HCT116 (cell line): ENCODE measurements around the gene CCDC184. TPM values are rescaled to one million over a fixed set of nuclear protein-coding genes. Genes with fewer than 3 reads are reported as not detected.
"Not testable (repeated sequence)": the region's sequence is repeated elsewhere in the genome, so short reads cannot be mapped to it uniquely, and the experiment has no call there.

Experiments used
- ATAC-seq: fragments of 200-7000 bp; cut with Tn5 transposase; 2 replicates; pipeline ENCODE4 v1.9.1; 2020; ENCODE audit warnings: mild to moderate bottlenecking, moderate library complexity
- BruUV-seq: library from RNA; stranded (reverse); fragments of 400-500 nt; replicated peaks from 2 replicates; lab custom pipeline; 2021; lab: Mats Ljungman, UMichigan
- CTCF ChIA-PET: fragments of 300-600 bp; sonication (Branson Sonifier 250); formaldehyde crosslinking; loops from one replicate; lab custom pipeline; 2021; ENCODE audit warnings: antibody characterized with exemption; lab: Charles Lee
- POLR2A ChIA-PET: fragments of 300-600, 350-600 bp; sonication (Branson Sonifier 250); formaldehyde crosslinking; loops from one replicate; lab custom pipeline; 2021; ENCODE audit warnings: antibody characterized with exemption; lab: Charles Lee
- RAD21 ChIA-PET, 2 experiments: fragments of 300-600 bp; sonication (Branson Sonifier 250); formaldehyde crosslinking; loops; one replicate each; lab custom pipeline; 2023; ENCODE audit warnings: low total read pairs in 2 of 2; ENCODE audit not compliant: uncharacterized antibody in 2 of 2, unreplicated experiment in 2 of 2, low non-redundant PET in 1 of 2; lab: Charles Lee
- DNase-seq: peaks from one replicate; pipeline ENCODE4 v3.0.0-alpha.2; 2010; ENCODE audit warnings: low read depth, low spot score
- H2AFZ ChIP-seq: fragments of 200-600 bp; shearing (Covaris generic), sonication (generic); 2 replicates; pipeline ENCODE4 v1.6.1; 2017; ENCODE audit warnings: low read depth, mixed run types, mixed read lengths, antibody characterized with exemption, low read length; ENCODE audit not compliant: poor library complexity, severe bottlenecking
- H3K27ac ChIP-seq: 2 replicates; pipeline ENCODE4 v1.5.1; 2012; ENCODE audit warnings: low read depth, low read length
- H3K27me3 ChIP-seq: fragments of 200-600 bp; sonication (generic); 2 replicates; pipeline ENCODE4 v1.6.1; 2016; ENCODE audit warnings: mixed run types, low read length, mixed read lengths; ENCODE audit not compliant: insufficient read depth
- H3K36me3 ChIP-seq, 2 experiments: fragments of 200-500 bp in 1 of 2; fragments of 200-600 bp in 1 of 2; sonication (Bioruptor generic) in 1 of 2; sonication (generic) in 1 of 2; 2 replicates each; pipeline versions ENCODE4 v1.5.1 to v1.6.1; 2014 to 2016; ENCODE audit warnings: low read length in 2 of 2, inconsistent platforms in 1 of 2, mixed read lengths in 1 of 2, mixed run types in 1 of 2; ENCODE audit not compliant: insufficient read depth in 2 of 2, control insufficient read depth in 1 of 2
- H3K4me1 ChIP-seq, 2 experiments: fragments of 200-600 bp in 1 of 2; sonication (generic) in 1 of 2; 2 replicates each; pipeline versions ENCODE4 v1.5.1 to v1.6.1; 2012 to 2017; ENCODE audit warnings: low read length in 2 of 2, inconsistent platforms in 1 of 2, mild to moderate bottlenecking in 1 of 2, mixed read lengths in 1 of 2, mixed run types in 1 of 2, moderate library complexity in 1 of 2; ENCODE audit not compliant: insufficient read depth in 2 of 2, control insufficient read depth in 1 of 2
- H3K4me2 ChIP-seq: fragments of 200-600 bp; sonication (generic); 2 replicates; pipeline ENCODE4 v1.6.1; 2017; ENCODE audit warnings: mixed run types, low read length, mixed read lengths
- H3K4me3 ChIP-seq, 2 experiments: fragments of 200-600 bp in 1 of 2; sonication (generic) in 1 of 2; replicated peaks in 1 of 2; 2 replicates each; pipeline ENCODE4 v1.5.1; 2011 to 2016; ENCODE audit warnings: low read length in 2 of 2, control low read depth in 1 of 2, low read depth in 1 of 2, mild to moderate bottlenecking in 1 of 2, mixed read lengths in 1 of 2, mixed run types in 1 of 2
- H3K79me2 ChIP-seq: fragments of 200-600 bp; sonication (generic); 2 replicates; pipeline ENCODE4 v1.6.1; 2017; ENCODE audit warnings: mild to moderate bottlenecking, mixed run types, low read length, moderate library complexity, mixed read lengths; ENCODE audit not compliant: insufficient read depth
- H3K9ac ChIP-seq: fragments of 200-600 bp; sonication (generic); 2 replicates; pipeline ENCODE4 v1.6.1; 2016; ENCODE audit warnings: low read length, mixed read lengths
- H3K9me2 ChIP-seq: fragments of 200-600 bp; sonication (generic), shearing (Covaris generic); 2 replicates; pipeline ENCODE4 v1.6.1; 2017; ENCODE audit warnings: mixed run types, mild to moderate bottlenecking, moderate library complexity; ENCODE audit not compliant: insufficient read depth
- H3K9me3 ChIP-seq, 2 experiments: fragments of 200-500 bp in 1 of 2; fragments of 200-600 bp in 1 of 2; sonication (Bioruptor generic) in 1 of 2; sonication (generic) in 1 of 2; 2 replicates each; pipeline ENCODE4 v1.6.1; 2014 to 2017; ENCODE audit warnings: low read length in 2 of 2, mixed read lengths in 2 of 2, inconsistent platforms in 1 of 2, low read depth in 1 of 2, mild to moderate bottlenecking in 1 of 2, mixed run types in 1 of 2, moderate library complexity in 1 of 2; ENCODE audit not compliant: control insufficient read depth in 1 of 2, insufficient read depth in 1 of 2
- H4K20me1 ChIP-seq: fragments of 200-600 bp; sonication (generic), shearing (Covaris generic); 2 replicates; pipeline ENCODE4 v1.6.1; 2017; ENCODE audit warnings: mixed run types, mild to moderate bottlenecking, moderate library complexity; ENCODE audit not compliant: insufficient read depth
- EGR1 ChIP-seq: IDR thresholded peaks from 2 replicates; pipeline ENCODE4 v1.6.1; 2012; ENCODE audit warnings: low read depth
- SRF ChIP-seq: IDR thresholded peaks from 2 replicates; pipeline ENCODE4 v1.6.1; 2012; ENCODE audit warnings: low read depth
- TCF7L2 ChIP-seq: IDR thresholded peaks from 2 replicates; pipeline ENCODE4 v1.7.0; 2011; ENCODE audit warnings: borderline replicate concordance, inconsistent platforms; ENCODE audit not compliant: insufficient read depth, insufficient read length; ENCODE audit errors: extremely low read depth
- YY1 ChIP-seq: IDR thresholded peaks from 2 replicates; pipeline ENCODE4 v1.6.1; 2011; ENCODE audit warnings: low read length, low read depth, moderate library complexity, mild to moderate bottlenecking; ENCODE audit not compliant: insufficient replicate concordance; ENCODE audit errors: extremely low read depth
- ZNF274 ChIP-seq: fragments of 200-500 bp; sonication (Bioruptor generic); IDR thresholded peaks from 2 replicates; pipeline ENCODE4 v1.6.1; 2014; ENCODE audit warnings: mild to moderate bottlenecking, low read depth, low read length, inconsistent platforms
- intact Hi-C: fragments of 100-400 bp; cut with micrococcal nuclease; formaldehyde crosslinking; loops from 2 replicates; pipeline ENCODE4 v1.10.0; 2022
- total RNA-seq: library from RNA; stranded (reverse); gene quantifications from one replicate; pipeline ENCODE4 v1.2.1, GENCODE V29; 2021; ENCODE audit not compliant: unreplicated experiment
- TF ChIP-seq, protein P1 (sequence below): IDR thresholded peaks from 2 replicates; pipeline ENCODE4 v1.6.1; 2011; ENCODE audit warnings: mild to moderate bottlenecking, low read length, moderate library complexity; ENCODE audit not compliant: insufficient replicate concordance; ENCODE audit errors: extremely low read depth
- TF ChIP-seq, protein P2 (sequence below): IDR thresholded peaks from 2 replicates; pipeline ENCODE4 v1.6.1; 2012; ENCODE audit warnings: low read depth

CCDC184 gene
- total RNA-seq, 1 experiment from 2014 or later, result 0.34 TPM

DNA sequence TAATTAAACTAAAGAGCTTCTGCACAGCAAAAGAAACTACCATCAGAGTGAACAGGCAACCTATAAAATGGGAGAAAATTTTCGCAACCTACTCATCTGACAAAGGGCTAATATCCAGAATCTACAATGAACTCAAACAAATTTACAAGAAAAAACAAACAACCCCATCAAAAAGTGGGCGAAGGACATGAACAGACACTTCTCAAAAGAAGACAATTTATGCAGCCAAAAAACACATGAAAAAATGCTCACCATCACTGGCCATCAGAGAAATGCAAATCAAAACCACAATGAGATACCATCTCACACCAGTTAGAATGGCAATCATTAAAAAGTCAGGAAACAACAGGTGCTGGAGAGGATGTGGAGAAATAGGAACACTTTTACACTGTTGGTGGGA, 26.1 kb downstream of the CCDC184 start:
- ATAC-seq, H3K4me2 ChIP-seq: not testable (repeated sequence)

DNA sequence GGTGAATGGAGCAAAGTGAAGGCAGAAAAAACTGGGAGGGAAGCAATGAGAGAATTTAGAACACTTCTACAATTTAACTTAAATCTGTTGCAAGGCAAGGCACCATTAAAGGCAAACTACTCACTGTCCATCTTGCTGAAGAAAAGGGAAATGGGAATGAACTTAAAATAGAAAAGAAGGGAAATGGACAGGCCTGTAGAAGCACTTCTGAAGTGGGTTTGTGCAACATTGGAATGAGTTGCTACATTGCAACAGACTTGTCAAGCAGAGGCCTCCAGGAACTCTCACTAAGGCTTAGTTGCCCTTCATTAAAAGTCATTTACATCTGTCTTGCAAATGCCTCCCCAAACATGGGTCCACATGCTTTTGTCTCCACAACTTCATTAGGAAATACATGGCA, 33.3 kb downstream of the CCDC184 start:
- BruUV-seq, result no TSS peak
- ATAC-seq, result no peak
- ChIA-PET POLR2A (no interaction called here), CTCF (no interaction called here)
- peaks cover 4% of the 10 kb centered on the region; the same call in 1 of the 2 replicates for H3K27me3 ChIP-seq
- no peaks in the 10 kb centered on the region for H3K36me3 ChIP-seq
- no peak overlapping the region for H3K4me3 ChIP-seq
- no peaks in the 10 kb centered on the region for H3K9me2 ChIP-seq
- H4K20me1 ChIP-seq, result no peaks in the 10 kb centered on the region
- no peaks in the 10 kb centered on the region for H3K79me2 ChIP-seq
- TF ChIP-seq ZNF274, result no peak
- TF ChIP-seq, all 23 proteins: peak for 0
- RAD21 ChIA-PET, result no interaction called here
- Histone ChIP-seq H3K27ac (no peak overlapping the region), H3K4me1 (no peaks in the 10 kb centered on the region), H2AFZ (no peak overlapping the region), H3K4me2 (no peak overlapping the region), H3K9ac (no peak overlapping the region), H3K9me3 (no peaks in the 10 kb centered on the region)
- intact Hi-C loops, result no loop called here
- DNase-seq, result no peak

More for the DNA sequence above, 26.1 kb downstream of the CCDC184 start:
- H3K36me3 ChIP-seq, H3K79me2 ChIP-seq, intact Hi-C loops, H4K20me1 ChIP-seq, H3K27me3 ChIP-seq, DNase-seq, H3K4me3 ChIP-seq, CTCF ChIA-PET, H3K9me3 ChIP-seq, RAD21 ChIA-PET, POLR2A ChIA-PET, H3K9me2 ChIP-seq, H3K4me1 ChIP-seq, H2AFZ ChIP-seq, H3K9ac ChIP-seq, BruUV-seq, H3K27ac ChIP-seq: not testable (repeated sequence)

DNA sequence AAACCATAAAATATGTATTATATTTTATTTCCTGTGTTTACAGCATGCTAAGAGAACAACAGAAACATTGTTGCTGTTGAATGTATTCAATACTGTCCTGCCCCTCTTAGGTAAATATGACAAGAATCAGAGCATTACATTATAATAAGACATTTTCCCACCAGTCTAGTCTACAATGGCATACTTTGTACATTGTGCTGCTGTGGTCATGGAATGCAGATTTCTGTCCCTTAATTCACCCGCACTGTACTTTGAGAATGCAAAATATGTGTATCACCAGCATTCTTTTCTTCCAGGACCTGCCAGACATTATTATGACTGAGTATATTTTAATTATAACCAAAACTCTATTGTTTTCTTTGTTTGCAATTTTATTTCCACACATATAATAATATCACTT, 36.2 kb downstream of the CCDC184 start:
- no peak for DNase-seq
- RAD21 ChIA-PET, result no interaction called here
- no peaks in the 10 kb centered on the region for H3K9me3 ChIP-seq
- ATAC-seq, result no peak
- H2AFZ ChIP-seq, result no peak overlapping the region
- POLR2A ChIA-PET, result no interaction called here
- H3K36me3 ChIP-seq, result no peaks in the 10 kb centered on the region
- H3K9me2 ChIP-seq, result no peaks in the 10 kb centered on the region
- CTCF ChIA-PET, result no interaction called here
- H3K9ac ChIP-seq, result no peak overlapping the region
- no peak overlapping the region for H3K4me3 ChIP-seq
- no peaks in the 10 kb centered on the region for H4K20me1 ChIP-seq
- no peaks in the 10 kb centered on the region for H3K79me2 ChIP-seq
- intact Hi-C loops, result no loop called here
- no peaks in the 10 kb centered on the region for H3K4me1 ChIP-seq
- H3K27me3 ChIP-seq, result peaks cover 4% of the 10 kb centered on the region; the same call in 1 of the 2 replicates
- H3K27ac ChIP-seq, result no peak overlapping the region
- BruUV-seq, result no TSS peak
- no peak overlapping the region for H3K4me2 ChIP-seq
- TF ChIP-seq YY1 (no peak), SRF (no peak), EGR1 (no peak), TCF7L2 (no peak)
- TF ChIP-seq, protein P1, sequence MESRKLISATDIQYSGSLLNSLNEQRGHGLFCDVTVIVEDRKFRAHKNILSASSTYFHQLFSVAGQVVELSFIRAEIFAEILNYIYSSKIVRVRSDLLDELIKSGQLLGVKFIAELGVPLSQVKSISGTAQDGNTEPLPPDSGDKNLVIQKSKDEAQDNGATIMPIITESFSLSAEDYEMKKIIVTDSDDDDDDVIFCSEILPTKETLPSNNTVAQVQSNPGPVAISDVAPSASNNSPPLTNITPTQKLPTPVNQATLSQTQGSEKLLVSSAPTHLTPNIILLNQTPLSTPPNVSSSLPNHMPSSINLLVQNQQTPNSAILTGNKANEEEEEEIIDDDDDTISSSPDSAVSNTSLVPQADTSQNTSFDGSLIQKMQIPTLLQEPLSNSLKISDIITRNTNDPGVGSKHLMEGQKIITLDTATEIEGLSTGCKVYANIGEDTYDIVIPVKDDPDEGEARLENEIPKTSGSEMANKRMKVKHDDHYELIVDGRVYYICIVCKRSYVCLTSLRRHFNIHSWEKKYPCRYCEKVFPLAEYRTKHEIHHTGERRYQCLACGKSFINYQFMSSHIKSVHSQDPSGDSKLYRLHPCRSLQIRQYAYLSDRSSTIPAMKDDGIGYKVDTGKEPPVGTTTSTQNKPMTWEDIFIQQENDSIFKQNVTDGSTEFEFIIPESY, result no peak
- TF ChIP-seq, protein P2, sequence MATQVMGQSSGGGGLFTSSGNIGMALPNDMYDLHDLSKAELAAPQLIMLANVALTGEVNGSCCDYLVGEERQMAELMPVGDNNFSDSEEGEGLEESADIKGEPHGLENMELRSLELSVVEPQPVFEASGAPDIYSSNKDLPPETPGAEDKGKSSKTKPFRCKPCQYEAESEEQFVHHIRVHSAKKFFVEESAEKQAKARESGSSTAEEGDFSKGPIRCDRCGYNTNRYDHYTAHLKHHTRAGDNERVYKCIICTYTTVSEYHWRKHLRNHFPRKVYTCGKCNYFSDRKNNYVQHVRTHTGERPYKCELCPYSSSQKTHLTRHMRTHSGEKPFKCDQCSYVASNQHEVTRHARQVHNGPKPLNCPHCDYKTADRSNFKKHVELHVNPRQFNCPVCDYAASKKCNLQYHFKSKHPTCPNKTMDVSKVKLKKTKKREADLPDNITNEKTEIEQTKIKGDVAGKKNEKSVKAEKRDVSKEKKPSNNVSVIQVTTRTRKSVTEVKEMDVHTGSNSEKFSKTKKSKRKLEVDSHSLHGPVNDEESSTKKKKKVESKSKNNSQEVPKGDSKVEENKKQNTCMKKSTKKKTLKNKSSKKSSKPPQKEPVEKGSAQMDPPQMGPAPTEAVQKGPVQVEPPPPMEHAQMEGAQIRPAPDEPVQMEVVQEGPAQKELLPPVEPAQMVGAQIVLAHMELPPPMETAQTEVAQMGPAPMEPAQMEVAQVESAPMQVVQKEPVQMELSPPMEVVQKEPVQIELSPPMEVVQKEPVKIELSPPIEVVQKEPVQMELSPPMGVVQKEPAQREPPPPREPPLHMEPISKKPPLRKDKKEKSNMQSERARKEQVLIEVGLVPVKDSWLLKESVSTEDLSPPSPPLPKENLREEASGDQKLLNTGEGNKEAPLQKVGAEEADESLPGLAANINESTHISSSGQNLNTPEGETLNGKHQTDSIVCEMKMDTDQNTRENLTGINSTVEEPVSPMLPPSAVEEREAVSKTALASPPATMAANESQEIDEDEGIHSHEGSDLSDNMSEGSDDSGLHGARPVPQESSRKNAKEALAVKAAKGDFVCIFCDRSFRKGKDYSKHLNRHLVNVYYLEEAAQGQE, result no peak
